HEK293T (cell line): ENCODE results near the gene PPDPF.
A peak's percentile ranks its signal among the peaks of the same experiment; 100 is the strongest.

Experiments used
- CTCF ChIA-PET: fragments of 350-600 bp; formaldehyde crosslinking; extraction: SDS; loops from one replicate; lab custom pipeline; 2021; ENCODE audit warnings: antibody characterized with exemption, inconsistent platforms; lab: Yijun Ruan, JAX
- POLR2A ChIA-PET: fragments of 350-600 bp; formaldehyde crosslinking; extraction: SDS; loops from one replicate; lab custom pipeline; 2020; ENCODE audit warnings: antibody characterized with exemption, inconsistent platforms; lab: Yijun Ruan, JAX
- DNase-seq: peaks from one replicate; pipeline ENCODE4 v3.0.0; 2012; ENCODE audit warnings: mixed read lengths; ENCODE audit errors: extremely low spot score
- ARNT ChIP-seq: fragments of 450-650 bp; IDR thresholded peaks from 2 replicates; pipeline ENCODE4 v1.6.1; 2017; ENCODE audit warnings: mild to moderate bottlenecking
- BHLHE40 ChIP-seq: fragments of 450-650 bp; IDR thresholded peaks from 2 replicates; pipeline ENCODE4 v1.6.1; 2016; ENCODE audit warnings: mild to moderate bottlenecking, moderate library complexity, borderline replicate concordance
- CTBP1 ChIP-seq: fragments of 450-650 bp; IDR thresholded peaks from 2 replicates; pipeline ENCODE4 v1.6.1; 2016; ENCODE audit warnings: borderline replicate concordance
- ELF4 ChIP-seq: fragments of 450-650 bp; IDR thresholded peaks from 2 replicates; pipeline ENCODE4 v1.6.1; 2017; ENCODE audit warnings: antibody characterized with exemption
- FOXA1 ChIP-seq: fragments of 450-650 bp; IDR thresholded peaks from 2 replicates; pipeline ENCODE4 v1.6.1; 2016; ENCODE audit warnings: mild to moderate bottlenecking
- FOXK2 ChIP-seq: fragments of 450-650 bp; IDR thresholded peaks from 2 replicates; pipeline ENCODE4 v1.6.1; 2016; ENCODE audit warnings: mild to moderate bottlenecking
- FOXM1 ChIP-seq: fragments of 450-650 bp; IDR thresholded peaks from 2 replicates; pipeline ENCODE4 v1.6.1; 2017; ENCODE audit warnings: mild to moderate bottlenecking, borderline replicate concordance
- HDGF ChIP-seq: fragments of 450-650 bp; IDR thresholded peaks from 2 replicates; pipeline ENCODE4 v1.6.1; 2017; ENCODE audit warnings: antibody characterized with exemption, borderline replicate concordance
- L3MBTL2 ChIP-seq: fragments of 450-650 bp; conservative IDR thresholded peaks from 2 replicates; pipeline ENCODE4 v1.6.1; 2016; ENCODE audit warnings: mild to moderate bottlenecking
- LEF1 ChIP-seq: fragments of 450-650 bp; IDR thresholded peaks from 2 replicates; pipeline ENCODE4 v1.6.1; 2017; ENCODE audit warnings: mild to moderate bottlenecking, borderline replicate concordance
- NFRKB ChIP-seq: fragments of 450-650 bp; IDR thresholded peaks from 2 replicates; pipeline ENCODE4 v1.6.1; 2016; ENCODE audit warnings: mild to moderate bottlenecking, moderate library complexity
- PKNOX1 ChIP-seq: fragments of 450-650 bp; IDR thresholded peaks from 2 replicates; pipeline ENCODE4 v1.6.1; 2016
- SP1 ChIP-seq: fragments of 450-650 bp; IDR thresholded peaks from 2 replicates; pipeline ENCODE4 v1.6.1; 2017
- SUZ12 ChIP-seq: fragments of 450-650 bp; IDR thresholded peaks from 2 replicates; pipeline ENCODE4 v1.6.1; 2016; ENCODE audit warnings: mild to moderate bottlenecking
- TARDBP ChIP-seq: fragments of 450-650 bp; IDR thresholded peaks from 2 replicates; pipeline ENCODE4 v1.6.1; 2016
- ZNF384 ChIP-seq: fragments of 450-650 bp; IDR thresholded peaks from 2 replicates; pipeline ENCODE4 v1.6.1; 2016

Gene PPDPF

DNA sequence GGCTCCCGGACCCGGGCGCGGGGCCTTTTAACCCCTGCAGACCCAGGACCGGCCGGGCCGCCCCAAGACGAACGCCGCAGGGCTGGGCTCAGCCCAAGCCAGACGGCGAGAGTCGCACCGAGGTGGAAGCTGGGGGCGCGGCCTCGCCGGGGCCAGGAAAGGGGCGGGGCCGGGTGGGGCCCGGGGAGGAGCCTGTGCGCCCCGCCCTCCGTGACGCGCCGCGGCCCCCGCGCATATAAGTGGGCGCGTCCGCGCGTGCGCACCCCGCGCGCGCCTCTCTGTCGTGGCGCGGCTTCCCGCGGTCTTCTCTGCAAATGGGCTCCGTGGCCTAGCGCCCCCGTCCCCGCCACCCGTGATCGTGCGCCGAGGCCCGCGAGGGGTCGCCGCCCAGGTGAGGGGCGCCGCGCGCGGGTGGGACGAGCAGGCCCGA is at the start of gene PPDPF:
TSS of gene PPDPF (plus strand) at position 262 of the 430 bp plus-strand sequence. CDS start 544 bp downstream, outside the sequence.
- ChIA-PET CTCF (interaction anchor here (1.2 to 1.9 kb wide), 3 partner anchors 17 to 53 kb away, joined by 4 to 5 read pairs (median 5); partner anchors contain the start of gene PTK6), POLR2A (interaction anchor here (0.6 to 3.0 kb wide), 14 partner anchors 10 to 459 kb away, joined by 3 to 26 read pairs (median 4); partner anchors contain the start of genes RTEL1, SAMD10 and SRMS)
- TF ChIP-seq FOXM1, result no peak
- TF ChIP-seq BHLHE40, result no peak
- no peak for TF ChIP-seq ARNT
- no peak for TF ChIP-seq L3MBTL2
- no peak for TF ChIP-seq FOXA1
- no peak for TF ChIP-seq FOXK2
- TF ChIP-seq TARDBP, result no peak; the same call in 1 of the 2 replicates
- no peak for TF ChIP-seq SUZ12
- TF ChIP-seq CTBP1, result no peak
- TF ChIP-seq LEF1, result no peak
- TF ChIP-seq NFRKB, result no peak
- peak; percentile 98 for DNase-seq

GRCh38 chr20:63471002-63471716 is 49.4 kb upstream of the PPDPF start:
- TF ChIP-seq ZNF384 (no peak), TARDBP (no peak), FOXM1 (no peak), ELF4 (no peak), HDGF (no peak), CTBP1 (no peak)
- CTCF ChIA-PET, result interaction anchor here (1.8 kb wide), 1 partner anchor 26 kb away, joined by 5 read pairs; no protein-coding TSS in a partner anchor
- no peak for DNase-seq
- POLR2A ChIA-PET, result no interaction called here

DNA sequence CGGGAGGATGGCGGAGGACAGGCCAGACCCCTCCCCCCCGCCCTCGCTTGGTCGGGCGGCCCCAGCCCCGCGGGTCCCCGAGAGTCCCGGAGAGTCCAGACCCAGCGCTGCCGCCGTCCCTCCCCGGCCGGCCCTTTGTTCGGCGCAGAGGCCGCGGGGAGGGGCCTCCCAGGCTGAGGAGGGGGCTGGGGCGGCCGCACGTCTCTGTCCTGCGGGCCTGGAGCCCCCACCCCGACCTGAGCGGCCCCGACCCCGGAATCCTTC is 48.9 kb upstream of the PPDPF start:
- ChIA-PET POLR2A (no interaction called here), CTCF (no interaction called here)
- DNase-seq, result no peak
- TF ChIP-seq PKNOX1, result no peak
- no peak for TF ChIP-seq ELF4
- TF ChIP-seq SP1, result no peak
- no peak for TF ChIP-seq LEF1
- no peak for TF ChIP-seq SUZ12
- TF ChIP-seq CTBP1, result no peak
- TF ChIP-seq ARNT, result no peak
- TF ChIP-seq BHLHE40, result no peak
- TF ChIP-seq L3MBTL2, result no peak
- TF ChIP-seq HDGF, result no peak
- TF ChIP-seq FOXK2, result no peak
- TF ChIP-seq ZNF384, result no peak
- TF ChIP-seq FOXA1, result no peak
- no peak for TF ChIP-seq NFRKB
- no peak for TF ChIP-seq TARDBP

- TF ChIP-seq NFRKB (no peak), FOXM1 (peak; percentile 37; the same call in 1 of the 2 replicates)
- ChIA-PET CTCF (no interaction called here), POLR2A (no interaction called here)
- peak; percentile 79 for DNase-seq
These were observed 48.4 kb upstream of the PPDPF start, which contains the start of gene KCNQ2 for GRCh38 chr20:63471981-63472831. Gene KCNQ2 (minus strand): TSS chr20:63472655. CDS start chr20:63472463, 192 bp downstream.

GRCh38 chr20:63472862-63473390 is 47.6 kb upstream of the PPDPF start:
- ChIA-PET POLR2A (no interaction called here), CTCF (no interaction called here)
- no peak for DNase-seq
- TF ChIP-seq ZNF384 (no peak), ARNT (no peak), NFRKB (no peak), LEF1 (no peak), FOXK2 (no peak), SUZ12 (no peak), HDGF (no peak), CTBP1 (no peak), BHLHE40 (no peak), L3MBTL2 (no peak), PKNOX1 (no peak), ELF4 (no peak), FOXM1 (no peak), FOXA1 (no peak)

DNA sequence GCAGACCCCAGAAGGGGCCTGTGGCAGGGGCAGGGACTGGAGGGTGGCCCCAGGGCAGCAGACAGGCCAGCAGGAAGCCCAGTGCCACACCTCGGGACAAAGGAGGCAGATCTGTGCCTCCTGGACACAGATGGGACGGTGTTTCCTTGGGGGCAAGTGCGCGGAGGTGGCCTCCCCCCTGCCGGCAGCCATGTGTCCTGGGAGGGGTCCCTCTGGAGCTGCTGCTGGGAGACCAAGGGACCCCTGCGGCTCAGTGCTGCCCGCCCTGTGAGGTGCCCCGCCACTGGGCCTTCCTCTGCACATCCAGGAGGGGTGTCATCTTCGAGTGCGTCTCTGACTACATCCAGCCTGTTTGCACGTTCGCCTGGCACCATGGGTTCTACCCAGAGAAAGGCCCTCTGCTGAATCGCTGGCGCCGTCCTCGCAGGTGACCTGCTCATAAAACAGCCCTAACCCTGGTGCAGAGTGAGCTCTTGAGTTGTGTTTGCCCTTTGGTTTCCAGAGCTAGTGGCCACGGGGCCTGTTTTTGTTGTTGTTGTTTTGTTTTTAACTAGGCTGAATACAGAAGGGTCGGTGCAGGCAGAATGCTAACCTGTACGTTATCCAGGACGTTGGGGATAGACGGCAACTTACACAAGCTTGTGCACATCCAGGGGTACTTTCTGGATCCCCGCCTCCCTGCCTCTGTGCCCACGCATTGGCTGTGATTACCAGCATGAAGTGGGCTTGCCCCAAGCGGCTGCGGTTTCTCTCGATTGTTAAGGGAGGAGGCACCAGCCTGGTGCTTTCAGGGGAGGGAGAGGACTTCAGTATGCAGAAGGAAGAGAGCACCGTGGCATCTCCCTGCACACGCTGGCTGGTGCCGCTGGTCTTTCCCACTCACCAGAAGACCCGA is 46.8 kb upstream of the PPDPF start:
- CTCF ChIA-PET, result no interaction called here
- TF ChIP-seq LEF1 (no peak), FOXM1 (no peak), HDGF (no peak), BHLHE40 (no peak), NFRKB (no peak), ELF4 (no peak), FOXK2 (no peak), CTBP1 (no peak)
- POLR2A ChIA-PET, result interaction anchor here (0.7 to 1.2 kb wide), 3 partner anchors 10 to 47 kb away, joined by 3 read pairs; partner anchors contain the start of gene PPDPF
- DNase-seq, result no peak
